WERI-Rb-1 (cell line): ENCODE measurements around the gene KLHL6.
"Not testable (repeated sequence)": the region's sequence is repeated elsewhere in the genome, so short reads cannot be mapped to it uniquely, and the experiment has no call there.

ENCODE experiments used
- DNase-seq: peaks from one replicate; pipeline ENCODE4 v3.0.0-alpha.2; 2020
- H3K27ac ChIP-seq: fragments of 250-450 bp; sonication (Bioruptor Pico); 2 replicates; pipeline ENCODE4 v1.5.1; 2020; ENCODE audit warnings: mild to moderate bottlenecking, moderate library complexity
- H3K27me3 ChIP-seq: fragments of 250-450 bp; sonication (Bioruptor Pico); 2 replicates; pipeline ENCODE4 v1.5.1; 2021; ENCODE audit warnings: mild to moderate bottlenecking, low read depth, moderate library complexity; ENCODE audit not compliant: insufficient read depth, severe bottlenecking
- H3K36me3 ChIP-seq: fragments of 250-450 bp; sonication (Bioruptor Pico); 2 replicates; pipeline ENCODE4 v1.5.1; 2020; ENCODE audit warnings: mild to moderate bottlenecking, moderate library complexity
- H3K4me3 ChIP-seq: 2 replicates; pipeline ENCODE4 v1.5.1; 2011; ENCODE audit warnings: low read depth, mild to moderate bottlenecking, control low read depth, low read length
- H3K9me3 ChIP-seq: fragments of 250-450 bp; sonication (Bioruptor Pico); 2 replicates; pipeline ENCODE4 v1.5.1; 2021; ENCODE audit warnings: mild to moderate bottlenecking, moderate library complexity; ENCODE audit not compliant: severe bottlenecking
- CTCF ChIP-seq: IDR thresholded peaks from 2 replicates; pipeline ENCODE4 v1.5.1; 2011; ENCODE audit warnings: low read depth, mild to moderate bottlenecking, control low read depth, inconsistent platforms, low read length

KLHL6 gene

DNA sequence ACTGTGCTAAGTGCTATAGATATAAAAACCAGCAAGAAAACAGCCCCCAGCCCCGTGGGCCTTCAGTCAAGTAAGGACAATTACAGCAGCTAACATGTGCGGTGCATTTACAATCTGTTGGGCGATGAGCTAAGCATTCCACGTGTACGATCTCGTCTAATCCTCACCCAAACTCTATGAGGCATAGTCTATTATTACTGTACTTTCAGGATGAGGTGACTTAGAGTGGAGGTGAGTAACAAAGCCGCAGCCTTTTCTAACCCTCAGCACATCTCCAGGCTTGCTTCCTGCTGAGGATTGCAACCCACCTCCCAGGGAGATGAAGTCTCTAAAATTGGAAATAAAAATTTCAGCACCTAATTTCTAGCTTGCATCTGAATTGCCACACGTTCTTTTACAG lies 73.9 kb downstream of the KLHL6 start:
- Histone ChIP-seq H3K4me3 (no peak overlapping the region), H3K9me3 (peaks cover 2% of the 10 kb centered on the region), H3K27ac (no peak overlapping the region), H3K36me3 (no peaks in the 10 kb centered on the region), H3K27me3 (no peaks in the 10 kb centered on the region)
- peak; percentile 41 for DNase-seq
- TF ChIP-seq CTCF = no peak

DNA sequence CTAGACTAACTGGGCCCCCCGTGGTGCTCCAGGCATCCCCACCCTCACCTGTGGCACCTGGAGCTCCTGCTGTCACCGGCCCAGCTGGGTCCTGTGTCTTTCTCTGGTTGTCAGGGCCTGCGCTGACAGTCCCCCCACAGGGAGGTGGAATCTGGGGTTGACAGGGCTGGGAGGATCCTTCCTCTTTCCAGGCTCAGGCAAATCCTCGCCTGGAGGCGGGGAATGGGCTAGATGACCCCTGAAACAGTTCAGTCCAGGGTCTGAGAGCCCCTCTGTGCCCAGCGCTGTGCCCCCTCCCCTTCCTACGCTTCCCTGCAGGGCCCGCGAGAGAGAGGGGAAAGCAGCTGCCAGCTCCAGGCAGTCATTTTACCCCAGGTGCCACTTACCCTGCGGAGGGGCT lies 77.0 kb downstream of the KLHL6 start:
- Histone ChIP-seq H3K27me3 (no peaks in the 10 kb centered on the region), H3K36me3 (no peaks in the 10 kb centered on the region), H3K27ac (peak overlapping the region; percentile 90), H3K4me3 (no peak overlapping the region), H3K9me3 (peaks cover 2% of the 10 kb centered on the region)
- TF ChIP-seq CTCF = no peak
- peak; percentile 25 for DNase-seq

DNA sequence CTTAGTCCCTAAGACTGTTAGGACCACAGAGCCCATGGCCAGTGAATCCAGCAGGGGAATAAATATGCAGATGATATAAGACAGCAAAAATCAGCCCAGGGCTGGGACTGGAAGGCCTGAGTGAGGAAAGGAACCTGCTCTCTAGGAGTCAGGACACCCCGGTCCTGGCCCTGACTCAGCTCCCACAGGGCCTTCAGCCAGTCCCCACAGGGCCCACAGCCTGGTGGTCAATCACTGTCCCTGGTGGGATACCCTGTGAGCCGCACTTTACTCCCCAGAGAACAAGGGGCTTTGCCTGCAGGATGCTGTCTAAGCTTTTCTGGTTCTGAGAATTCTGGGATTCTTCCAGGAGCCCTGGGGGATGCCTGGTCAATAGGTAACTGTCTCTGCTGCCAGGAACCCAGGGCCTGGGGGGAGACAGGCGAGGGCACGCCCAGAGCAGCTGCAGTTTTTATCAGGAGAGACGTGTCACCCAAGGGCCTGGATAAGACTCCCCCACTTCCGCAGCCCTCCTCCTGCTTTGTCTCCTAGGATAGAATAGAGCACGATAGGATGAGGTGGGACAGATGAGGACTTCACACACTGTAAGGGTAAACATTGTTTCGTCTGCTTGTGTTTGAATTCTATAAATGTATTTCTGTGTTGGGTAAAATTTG lies 77.6 kb downstream of the KLHL6 start:
- no peak for TF ChIP-seq CTCF
- Histone ChIP-seq H3K27me3 (no peaks in the 10 kb centered on the region), H3K4me3 (no peak overlapping the region), H3K9me3 (peaks cover 2% of the 10 kb centered on the region), H3K27ac (peak overlapping the region; percentile 90), H3K36me3 (no peaks in the 10 kb centered on the region)
- DNase-seq = no peak

GRCh38 chr3:183475764-183476162 lies 79.7 kb downstream of the KLHL6 start:
- not testable (repeated sequence) for DNase-seq, H3K4me3 ChIP-seq, H3K27ac ChIP-seq, H3K9me3 ChIP-seq, H3K36me3 ChIP-seq, H3K27me3 ChIP-seq

DNA sequence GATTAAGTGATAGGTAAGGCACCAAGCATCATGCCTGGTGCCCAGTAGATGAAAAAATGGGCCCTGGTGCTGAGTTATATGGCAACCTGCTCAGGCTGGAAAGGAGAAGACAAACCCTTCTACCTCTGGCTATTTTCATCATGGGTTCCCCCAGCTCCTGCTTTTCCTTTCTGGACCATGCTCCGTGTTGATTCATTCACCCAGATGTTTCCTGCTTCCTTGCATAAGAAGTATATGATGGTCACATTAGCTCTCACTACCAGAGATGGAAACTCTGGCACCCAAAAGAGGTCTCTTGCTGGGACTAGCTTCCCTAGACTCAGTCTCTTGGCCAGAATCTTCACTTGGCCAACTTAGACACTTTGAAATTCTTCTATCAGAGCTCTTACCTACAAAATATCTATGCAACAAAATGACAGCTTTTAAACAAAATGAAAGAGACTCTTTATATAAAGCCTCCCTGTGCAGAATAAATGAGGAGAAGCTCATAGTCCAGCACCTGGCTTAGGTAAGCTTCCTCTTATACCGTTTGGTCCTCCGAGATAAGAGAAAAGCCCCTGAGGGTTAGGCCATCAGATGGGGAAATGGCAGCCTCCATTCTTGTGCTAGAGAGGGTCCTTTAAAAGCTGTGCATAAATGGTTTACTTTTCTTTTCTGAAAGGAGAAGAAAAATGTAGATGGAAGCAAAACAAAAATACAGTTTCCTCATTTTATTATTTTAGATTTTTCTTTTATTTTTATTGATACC lies 80.3 kb downstream of the KLHL6 start:
- no peaks in the 10 kb centered on the region for H3K36me3 ChIP-seq
- TF ChIP-seq CTCF = no peak
- no peak for DNase-seq
- H3K27ac ChIP-seq = no peak overlapping the region
- no peak overlapping the region for H3K4me3 ChIP-seq
- no peaks in the 10 kb centered on the region for H3K9me3 ChIP-seq
- H3K27me3 ChIP-seq = no peaks in the 10 kb centered on the region

GRCh38 chr3:183473969-183474368 lies 81.5 kb downstream of the KLHL6 start:
- H3K36me3 ChIP-seq = no peaks in the 10 kb centered on the region
- TF ChIP-seq CTCF = no peak
- no peak overlapping the region for H3K4me3 ChIP-seq
- no peaks in the 10 kb centered on the region for H3K27me3 ChIP-seq
- H3K9me3 ChIP-seq = no peaks in the 10 kb centered on the region
- no peak for DNase-seq
- H3K27ac ChIP-seq = no peak overlapping the region
